ENCODE measurements around the gene LRRC66.

Gene LRRC66

GRCh38 chr4:51960486-51960885 lies 59.7 kb downstream of the LRRC66 start:
- no peak overlapping the region for H3K4me3 ChIP-seq (ENCODE audit: low read depth, low read length)
- TF ChIP-seq CTCF (IDR thresholded peaks at IDR 0.05; ENCODE audit: low read depth, low read length) (no peak), MYC (IDR thresholded peaks at IDR 0.05; ENCODE audit: low read depth, low read length) (no peak), POLR2A (IDR thresholded peaks at IDR 0.05; ENCODE audit: extremely low read depth, insufficient read length) (no peak), MAX (IDR thresholded peaks at IDR 0.05; ENCODE audit: low read depth, low read length) (no peak)
- no peak for DNase-seq (ENCODE audit: low read depth)

GRCh38 chr4:51958199-51958968 lies 61.8 kb downstream of the LRRC66 start:
- no peak for DNase-seq (ENCODE audit: low read depth)
- H3K4me3 ChIP-seq (ENCODE audit: low read depth, low read length): no peak overlapping the region
- TF ChIP-seq CTCF (IDR thresholded peaks at IDR 0.05; ENCODE audit: low read depth, low read length) (no peak), MAX (IDR thresholded peaks at IDR 0.05; ENCODE audit: low read depth, low read length) (no peak), MYC (IDR thresholded peaks at IDR 0.05; ENCODE audit: low read depth, low read length) (no peak), POLR2A (IDR thresholded peaks at IDR 0.05; ENCODE audit: extremely low read depth, insufficient read length) (no peak)

Data from NB4 (cell line).